Esophagus muscularis mucosa (tissue), 4 donors: ENCODE results near the gene NT5C3A. TPM values are rescaled to one million over a fixed set of nuclear protein-coding genes. Genes with fewer than 3 reads are reported as not detected.

Experiments
- DNase-seq: peaks from one replicate; pipeline ENCODE4 v3.0.0-alpha.2; 2017; ENCODE audit errors: extremely low spot score
- H3K27ac ChIP-seq, 4 donors: fragments of 200-600 bp; sonication (generic); replicated peaks in 1 of 4; 1 replicate in 3 of 4; 2 replicates in 1 of 4; pipeline ENCODE4 v1.5.1; 2016 to 2019; ENCODE audit warnings: mild to moderate bottlenecking in 1 of 4
- H3K27me3 ChIP-seq, 4 donors: fragments of 200-600 bp; sonication (generic); one replicate each; pipeline versions ENCODE4 v1.5.1 to v1.6.0; 2016 to 2019
- H3K36me3 ChIP-seq, 4 donors: fragments of 200-600 bp; sonication (generic); one replicate each; pipeline ENCODE4 v1.5.1; 2016 to 2019
- H3K4me1 ChIP-seq, 4 donors: fragments of 200-600 bp; sonication (generic); one replicate each; pipeline ENCODE4 v1.5.1; 2016 to 2019
- H3K4me3 ChIP-seq, 4 donors: fragments of 200-600 bp; sonication (generic); 1 replicate in 2 of 4; 2 replicates in 2 of 4; pipeline ENCODE4 v1.5.1; 2016 to 2019; ENCODE audit warnings: mild to moderate bottlenecking in 4 of 4, moderate library complexity in 1 of 4
- H3K9me3 ChIP-seq, 4 donors: fragments of 200-600 bp; sonication (generic); 1 replicate in 3 of 4; 2 replicates in 1 of 4; pipeline ENCODE4 v1.5.1; 2016 to 2019
- CTCF ChIP-seq, 3 experiments: fragments of 200-600 bp in 2 of 3; fragments of 450-650 bp in 1 of 3; sonication (generic) in 2 of 3; IDR thresholded peaks; one replicate each; pipeline ENCODE4 v1.5.1; 2017 to 2019; ENCODE audit warnings: antibody characterized with exemption in 3 of 3, mild to moderate bottlenecking in 2 of 3, moderate library complexity in 1 of 3
- EP300 ChIP-seq: sonication (generic); formaldehyde crosslinking; IDR thresholded peaks from one replicate; pipeline ENCODE4 v1.6.1; 2017; ENCODE audit warnings: antibody characterized with exemption
- POLR2A ChIP-seq: fragments of 450-650 bp; IDR thresholded peaks from one replicate; pipeline ENCODE4 v1.6.1; 2017; ENCODE audit warnings: antibody characterized with exemption, moderate library complexity, mild to moderate bottlenecking, low read depth
- POLR2AphosphoS5 ChIP-seq, 2 donors: sonication (generic); formaldehyde crosslinking; IDR thresholded peaks; one replicate each; pipeline ENCODE4 v1.6.1; 2017; ENCODE audit warnings: antibody characterized with exemption in 2 of 2
- WGBS: methylation state at CpG from one replicate; pipeline ENCODE4 v1.1.5; 2018; 5-methylcytosine and 5-hydroxymethylcytosine counted together
- intact Hi-C: fragments of 100-400 bp; cut with DNase I; formaldehyde crosslinking; loops from one replicate; pipeline ENCODE4 v1.15.1; 2023
- total RNA-seq, 4 donors: library from RNA; depleted of rRNA; stranded (reverse); fragments of >200 nt; gene quantifications; one replicate each; pipeline versions ENCODE4 v1.1.0 to v1.2.1, GENCODE V29; 2016

The NT5C3A gene
- total RNA-seq, 4 donors from 2014 or later, result 13.9 to 22.0 (median 19.7) TPM

GRCh38 chr7:33054261-33054964, 8.2 kb downstream of the NT5C3A start:
- DNase-seq, result no peak

GRCh38 chr7:33053721-33054120, 8.9 kb downstream of the NT5C3A start:
- no peak for TF ChIP-seq CTCF (IDR thresholded peaks at IDR 0.05)
- no peak for TF ChIP-seq POLR2A
- no peak for TF ChIP-seq POLR2AphosphoS5 (IDR thresholded peaks at IDR 0.05)
- no peak for TF ChIP-seq EP300

More at GRCh38 chr7:33054261-33054964, 8.2 kb downstream of the NT5C3A start:
- no peak for TF ChIP-seq POLR2AphosphoS5 (IDR thresholded peaks at IDR 0.05)
- TF ChIP-seq EP300, result no peak
- 80% methylated on average over 2 of the region's 2 CpGs for WGBS
- Histone ChIP-seq H3K27ac (no peak overlapping the region), H3K27me3 (no peaks in the 10 kb centered on the region), H3K4me3 (no peak overlapping the region), H3K4me1 (peaks cover 15 to 51% (median 36%) of the 10 kb centered on the region in 4 donors), H3K9me3 (no peaks in the 10 kb centered on the region), H3K36me3 (no peaks in the 10 kb centered on the region)
- intact Hi-C loops, result loop anchor here (10.0 kb wide), 1 partner anchor 210 kb away; no protein-coding TSS in a partner anchor

GRCh38 chr7:33050535-33051318, 11.8 kb downstream of the NT5C3A start:
- Histone ChIP-seq H3K9me3 (no peaks in the 10 kb centered on the region), H3K4me3 (peak overlapping the region; percentile 4 to 31 (median 19)), H3K27ac (peak overlapping the region; percentile 48 to 62 (median 58)), H3K4me1 (peaks cover 11 to 59% (median 45%) of the 10 kb centered on the region in 4 donors), H3K36me3 (no peaks in the 10 kb centered on the region), H3K27me3 (no peaks in the 10 kb centered on the region)
- intact Hi-C loops, result loop anchor here (10.0 kb wide), 1 partner anchor 206 kb away; no protein-coding TSS in a partner anchor
- no peak for DNase-seq
- TF ChIP-seq POLR2AphosphoS5 (IDR thresholded peaks at IDR 0.05) (no peak), CTCF (IDR thresholded peaks at IDR 0.05) (peak; percentile 54 to 69 (median 62)), EP300 (no peak)
- 3% methylated on average over 1 of the region's 1 CpG for WGBS

More at GRCh38 chr7:33053721-33054120, 8.9 kb downstream of the NT5C3A start:
- no peak for DNase-seq
- intact Hi-C loops, result loop anchor here (10.0 kb wide), 1 partner anchor 209 kb away; no protein-coding TSS in a partner anchor
- no peak overlapping the region for H3K4me3 ChIP-seq
- no peaks in the 10 kb centered on the region for H3K36me3 ChIP-seq
- peaks cover 8 to 50% (median 40%) of the 10 kb centered on the region in 4 donors for H3K4me1 ChIP-seq
- no peaks in the 10 kb centered on the region for H3K27me3 ChIP-seq
- H3K9me3 ChIP-seq, result no peaks in the 10 kb centered on the region
- 68% methylated on average over 1 of the region's 1 CpG for WGBS
- H3K27ac ChIP-seq, result no peak overlapping the region

- DNase-seq, result no peak
- Histone ChIP-seq H3K36me3 (no peaks in the 10 kb centered on the region), H3K4me1 (peaks cover 17 to 78% (median 63%) of the 10 kb centered on the region in 4 donors), H3K27ac (no peak overlapping the region), H3K27me3 (no peaks in the 10 kb centered on the region), H3K9me3 (no peaks in the 10 kb centered on the region), H3K4me3 (no peak overlapping the region)
- WGBS, result 89% methylated on average over 1 of the region's 1 CpG
- no peak for TF ChIP-seq POLR2AphosphoS5 (IDR thresholded peaks at IDR 0.05)
- no peak for TF ChIP-seq CTCF (IDR thresholded peaks at IDR 0.05)
- TF ChIP-seq EP300, result no peak
- no peak for TF ChIP-seq POLR2A
- intact Hi-C loops, result no loop called here
Observed at GRCh38 chr7:33048704-33049103, 13.9 kb downstream of the NT5C3A start.

GRCh38 chr7:33048257-33048656, 14.3 kb downstream of the NT5C3A start:
- no peak overlapping the region for H3K27ac ChIP-seq
- H3K4me1 ChIP-seq, result peaks cover 21 to 81% (median 65%) of the 10 kb centered on the region in 4 donors
- no peaks in the 10 kb centered on the region for H3K27me3 ChIP-seq
- no peak for TF ChIP-seq POLR2AphosphoS5 (IDR thresholded peaks at IDR 0.05)
- TF ChIP-seq CTCF (IDR thresholded peaks at IDR 0.05), result no peak
- DNase-seq, result no peak
- no peaks in the 10 kb centered on the region for H3K36me3 ChIP-seq
- 95% methylated on average over 3 of the region's 3 CpGs for WGBS
- intact Hi-C loops, result no loop called here
- H3K9me3 ChIP-seq, result no peaks in the 10 kb centered on the region
- no peak overlapping the region for H3K4me3 ChIP-seq
